ENCODE measurements around the gene COL28A1. TPM values are rescaled to one million over a fixed set of nuclear protein-coding genes. Genes with fewer than 3 reads are reported as not detected.

COL28A1 gene
- polyA plus RNA-seq, 3 donors: not detected

GRCh38 chr7:7569615-7570014, 33.9 kb upstream of the COL28A1 start:
- Histone ChIP-seq H4K20me1 (ENCODE audit: insufficient read depth, low read length) (no peaks in the 10 kb centered on the region), H3K27me3 (ENCODE audit: control insufficient read depth in 2 of 2, insufficient read depth in 2 of 2, low read length in 2 of 2) (no peaks in the 10 kb centered on the region), H3K4me1 (ENCODE audit: control insufficient read depth in 1 of 2, insufficient read depth in 2 of 2, low read length in 2 of 2) (peaks cover 32 to 47% of the 10 kb centered on the region in 2 donors), H3K4me2 (replicated peaks; ENCODE audit: extremely low read depth, low read length, poor library complexity, severe bottlenecking) (peak overlapping the region; percentile 79), H3K27ac (ENCODE audit: low read depth in 1 of 2, low read length in 2 of 2) (peak overlapping the region; percentile 49 to 89), H3K36me3 (replicated peaks in 1 of 2; ENCODE audit: control insufficient read depth in 1 of 2, insufficient read depth in 2 of 2, low read length in 2 of 2) (peaks cover 17 to 23% of the 10 kb centered on the region in 2 donors), H3K79me2 (ENCODE audit: insufficient read depth, low read length) (peaks cover 65% of the 10 kb centered on the region), H3K9ac (ENCODE audit: insufficient read depth, low read length, poor library complexity, severe bottlenecking) (peak overlapping the region; percentile 55), H3K9me3 (replicated peaks in 1 of 2; ENCODE audit: control insufficient read depth in 1 of 2, insufficient read depth in 1 of 2, low read length in 2 of 2) (no peaks in the 10 kb centered on the region), H2AFZ (ENCODE audit: insufficient read depth, low read depth, low read length, poor library complexity, severe bottlenecking) (no peak overlapping the region), H3K4me3 (replicated peaks in 1 of 3; ENCODE audit: low read depth in 2 of 3, low read length in 3 of 3) (peak overlapping the region in 2 of 3 experiments; percentile 51 to 83)
- WGBS (ENCODE audit: insufficient coverage): 92% methylated on average over 3 of the region's 3 CpGs
- intact Hi-C loops (cut with micrococcal nuclease): loop anchor here (10.0 kb wide), 4 partner anchors 75 to 395 kb away; partner anchors contain the start of genes UMAD1 (in 2 of the 2), C1GALT1 (in 1 of the 2) and GLCCI1 (in 1 of the 2)
- Mint-ChIP-seq H3K4me1 (peaks cover 34% of the 10 kb centered on the region), H3K4me3 (peak overlapping the region; percentile 71 to 81), H3K27me3 (ENCODE audit: low read depth in 3 of 3) (no peaks in the 10 kb centered on the region), H3K27ac (peak overlapping the region; percentile 94 to 97 (median 95)), H3K36me3 (peaks cover 30 to 32% of the 10 kb centered on the region in 2 donors), H3K9me3 (no peaks in the 10 kb centered on the region)
- TF ChIP-seq CTCF (IDR thresholded peaks at IDR 0.05): no peak
- no peak for DNase-seq

- H3K27ac ChIP-seq (ENCODE audit: low read depth in 1 of 2, low read length in 2 of 2): peak overlapping the region; percentile 49 to 89
Measured at GRCh38 chr7:7569081-7569527, 33.4 kb upstream of the COL28A1 start.

More at GRCh38 chr7:7569081-7569527, 33.4 kb upstream of the COL28A1 start:
- TF ChIP-seq CTCF (IDR thresholded peaks at IDR 0.05): no peak
- Histone ChIP-seq H3K4me1 (ENCODE audit: control insufficient read depth in 1 of 2, insufficient read depth in 2 of 2, low read length in 2 of 2) (peaks cover 33 to 51% of the 10 kb centered on the region in 2 donors), H3K4me3 (replicated peaks in 1 of 3; ENCODE audit: low read depth in 2 of 3, low read length in 3 of 3) (peak overlapping the region; percentile 6 to 83 (median 51)), H2AFZ (ENCODE audit: insufficient read depth, low read depth, low read length, poor library complexity, severe bottlenecking) (peak overlapping the region; percentile 25), H3K79me2 (ENCODE audit: insufficient read depth, low read length) (peaks cover 65% of the 10 kb centered on the region), H4K20me1 (ENCODE audit: insufficient read depth, low read length) (no peaks in the 10 kb centered on the region), H3K4me2 (replicated peaks; ENCODE audit: extremely low read depth, low read length, poor library complexity, severe bottlenecking) (peak overlapping the region; percentile 79), H3K36me3 (replicated peaks in 1 of 2; ENCODE audit: control insufficient read depth in 1 of 2, insufficient read depth in 2 of 2, low read length in 2 of 2) (peaks cover 15 to 19% of the 10 kb centered on the region in 2 donors), H3K9me3 (replicated peaks in 1 of 2; ENCODE audit: control insufficient read depth in 1 of 2, insufficient read depth in 1 of 2, low read length in 2 of 2) (no peaks in the 10 kb centered on the region), H3K9ac (ENCODE audit: insufficient read depth, low read length, poor library complexity, severe bottlenecking) (peak overlapping the region; percentile 55), H3K27me3 (ENCODE audit: control insufficient read depth in 2 of 2, insufficient read depth in 2 of 2, low read length in 2 of 2) (no peaks in the 10 kb centered on the region)
- Mint-ChIP-seq H3K27me3 (ENCODE audit: low read depth in 3 of 3) (no peaks in the 10 kb centered on the region), H3K4me3 (peak overlapping the region; percentile 71 to 81), H3K27ac (peak overlapping the region; percentile 94 to 97 (median 95)), H3K4me1 (peaks cover 34% of the 10 kb centered on the region), H3K36me3 (peaks cover 26 to 28% of the 10 kb centered on the region in 2 donors), H3K9me3 (no peaks in the 10 kb centered on the region)
- DNase-seq: peak; percentile 71 to 83 (median 79)
- no CpG with 5 or more reads among the region's 5 CpGs for WGBS (ENCODE audit: insufficient coverage)
- intact Hi-C loops (cut with micrococcal nuclease): loop anchor here (10.0 kb wide), 4 partner anchors 76 to 396 kb away; partner anchors contain the start of genes UMAD1 (in 2 of the 2), C1GALT1 (in 1 of the 2) and GLCCI1 (in 1 of the 2)
